Parathyroid adenoma (tissue), 2 donors: Measurements from ENCODE around the gene SLC25A48.

Experiments
- H2AFZ ChIP-seq: fragments of 300-600 bp; sonication (generic); one replicate; pipeline ENCODE4 v1.7.0; 2017; ENCODE audit warnings: antibody characterized with exemption, mild to moderate bottlenecking
- H3K27ac ChIP-seq: fragments of 300-600 bp; sonication (generic); one replicate; pipeline ENCODE4 v1.7.0; 2017
- H3K27me3 ChIP-seq: fragments of 300-600 bp; sonication (generic); one replicate; pipeline ENCODE4 v1.7.0; 2017; ENCODE audit warnings: low read length; ENCODE audit not compliant: control insufficient read depth, insufficient read depth
- H3K36me3 ChIP-seq: fragments of 300-600 bp; sonication (generic); one replicate; pipeline ENCODE4 v1.7.0; 2017; ENCODE audit warnings: low read length; ENCODE audit not compliant: control insufficient read depth, insufficient read depth
- H3K4me1 ChIP-seq: fragments of 300-600 bp; sonication (generic); one replicate; pipeline ENCODE4 v1.7.0; 2017; ENCODE audit warnings: control low read depth
- H3K4me2 ChIP-seq: fragments of 300-600 bp; sonication (generic); one replicate; pipeline ENCODE4 v1.7.0; 2017; ENCODE audit warnings: low read length
- H3K4me3 ChIP-seq: fragments of 300-600 bp; sonication (generic); one replicate; pipeline ENCODE4 v1.7.0; 2017; ENCODE audit warnings: low read depth, low read length
- H3K79me2 ChIP-seq: fragments of 300-600 bp; sonication (generic); one replicate; pipeline ENCODE4 v1.7.0; 2017; ENCODE audit warnings: control low read depth
- H3K9ac ChIP-seq: fragments of 300-600 bp; sonication (generic); one replicate; pipeline ENCODE4 v1.7.0; 2017; ENCODE audit warnings: mild to moderate bottlenecking
- H3K9me3 ChIP-seq: fragments of 300-600 bp; sonication (generic); one replicate; pipeline ENCODE4 v1.7.0; 2017; ENCODE audit warnings: low read length; ENCODE audit not compliant: control insufficient read depth
- TF ChIP-seq, protein P1 (sequence below): fragments of 300-600 bp; sonication (generic); IDR thresholded peaks from one replicate; pipeline ENCODE4 v1.7.0; 2017; ENCODE audit warnings: antibody characterized with exemption, mild to moderate bottlenecking
- donor health status: primary hyperparathyroidism.

SLC25A48 gene

GRCh38 chr5:135861641-135862040 lies 27.2 kb downstream of the SLC25A48 start:
- Histone ChIP-seq H3K4me1 (no peaks in the 10 kb centered on the region), H3K27ac (no peak overlapping the region), H3K9me3 (no peaks in the 10 kb centered on the region), H3K4me2 (no peak overlapping the region), H3K4me3 (no peak overlapping the region), H3K79me2 (no peaks in the 10 kb centered on the region), H3K9ac (no peak overlapping the region), H3K36me3 (no peaks in the 10 kb centered on the region), H2AFZ (no peak overlapping the region), H3K27me3 (no peaks in the 10 kb centered on the region)
- TF ChIP-seq, protein P1, sequence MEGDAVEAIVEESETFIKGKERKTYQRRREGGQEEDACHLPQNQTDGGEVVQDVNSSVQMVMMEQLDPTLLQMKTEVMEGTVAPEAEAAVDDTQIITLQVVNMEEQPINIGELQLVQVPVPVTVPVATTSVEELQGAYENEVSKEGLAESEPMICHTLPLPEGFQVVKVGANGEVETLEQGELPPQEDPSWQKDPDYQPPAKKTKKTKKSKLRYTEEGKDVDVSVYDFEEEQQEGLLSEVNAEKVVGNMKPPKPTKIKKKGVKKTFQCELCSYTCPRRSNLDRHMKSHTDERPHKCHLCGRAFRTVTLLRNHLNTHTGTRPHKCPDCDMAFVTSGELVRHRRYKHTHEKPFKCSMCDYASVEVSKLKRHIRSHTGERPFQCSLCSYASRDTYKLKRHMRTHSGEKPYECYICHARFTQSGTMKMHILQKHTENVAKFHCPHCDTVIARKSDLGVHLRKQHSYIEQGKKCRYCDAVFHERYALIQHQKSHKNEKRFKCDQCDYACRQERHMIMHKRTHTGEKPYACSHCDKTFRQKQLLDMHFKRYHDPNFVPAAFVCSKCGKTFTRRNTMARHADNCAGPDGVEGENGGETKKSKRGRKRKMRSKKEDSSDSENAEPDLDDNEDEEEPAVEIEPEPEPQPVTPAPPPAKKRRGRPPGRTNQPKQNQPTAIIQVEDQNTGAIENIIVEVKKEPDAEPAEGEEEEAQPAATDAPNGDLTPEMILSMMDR, result no peak

DNA sequence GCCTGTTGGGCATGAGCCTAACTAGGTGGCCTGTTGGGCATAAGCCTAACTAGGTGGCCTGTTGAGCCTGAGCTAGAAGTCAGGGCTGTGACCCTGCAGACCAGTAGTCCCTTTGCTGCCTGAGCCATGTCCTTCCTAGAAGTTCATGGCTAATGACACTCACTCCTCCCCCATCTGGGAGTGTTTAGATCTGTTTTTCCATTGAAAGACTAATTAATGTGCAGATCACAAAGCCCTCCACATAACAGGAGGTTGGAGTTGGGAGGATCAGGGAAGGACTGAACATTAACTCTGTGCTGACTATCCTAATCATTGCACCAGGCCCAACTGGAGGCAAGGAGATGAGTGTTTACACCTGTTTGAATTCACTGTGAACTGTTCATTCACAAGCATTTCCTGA lies 27.6 kb downstream of the SLC25A48 start:
- Histone ChIP-seq H3K4me2 (no peak overlapping the region), H3K79me2 (no peaks in the 10 kb centered on the region), H3K27me3 (no peaks in the 10 kb centered on the region), H3K4me3 (no peak overlapping the region), H3K9ac (no peak overlapping the region), H3K36me3 (no peaks in the 10 kb centered on the region), H3K27ac (no peak overlapping the region), H3K4me1 (no peaks in the 10 kb centered on the region), H3K9me3 (no peaks in the 10 kb centered on the region), H2AFZ (no peak overlapping the region)
- TF ChIP-seq, protein P1, result no peak

DNA sequence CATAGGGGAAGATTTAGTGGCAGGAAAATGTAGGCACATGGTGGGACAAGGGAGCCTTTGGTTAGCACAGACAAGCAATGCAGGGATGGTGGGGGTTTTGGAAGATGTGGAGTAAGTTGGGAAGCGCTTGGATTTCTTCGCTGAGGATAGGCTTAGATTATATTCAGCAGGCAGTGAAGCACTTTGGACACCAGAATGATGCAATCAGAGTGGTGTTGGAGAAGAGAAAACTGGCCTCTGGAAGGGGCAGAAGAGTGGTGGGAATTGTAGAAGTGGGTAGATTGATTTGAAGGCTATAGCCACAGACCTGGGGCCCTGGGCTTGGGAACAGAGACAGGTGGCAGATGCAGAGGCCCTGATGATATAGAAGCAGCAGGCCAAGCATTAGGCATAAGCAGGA lies 28.3 kb downstream of the SLC25A48 start:
- Histone ChIP-seq H2AFZ (no peak overlapping the region), H3K4me1 (no peaks in the 10 kb centered on the region), H3K4me3 (no peak overlapping the region), H3K9me3 (no peaks in the 10 kb centered on the region), H3K4me2 (no peak overlapping the region), H3K27me3 (no peaks in the 10 kb centered on the region), H3K9ac (no peak overlapping the region), H3K79me2 (no peaks in the 10 kb centered on the region), H3K36me3 (no peaks in the 10 kb centered on the region), H3K27ac (no peak overlapping the region)
- TF ChIP-seq, protein P1, result no peak

DNA sequence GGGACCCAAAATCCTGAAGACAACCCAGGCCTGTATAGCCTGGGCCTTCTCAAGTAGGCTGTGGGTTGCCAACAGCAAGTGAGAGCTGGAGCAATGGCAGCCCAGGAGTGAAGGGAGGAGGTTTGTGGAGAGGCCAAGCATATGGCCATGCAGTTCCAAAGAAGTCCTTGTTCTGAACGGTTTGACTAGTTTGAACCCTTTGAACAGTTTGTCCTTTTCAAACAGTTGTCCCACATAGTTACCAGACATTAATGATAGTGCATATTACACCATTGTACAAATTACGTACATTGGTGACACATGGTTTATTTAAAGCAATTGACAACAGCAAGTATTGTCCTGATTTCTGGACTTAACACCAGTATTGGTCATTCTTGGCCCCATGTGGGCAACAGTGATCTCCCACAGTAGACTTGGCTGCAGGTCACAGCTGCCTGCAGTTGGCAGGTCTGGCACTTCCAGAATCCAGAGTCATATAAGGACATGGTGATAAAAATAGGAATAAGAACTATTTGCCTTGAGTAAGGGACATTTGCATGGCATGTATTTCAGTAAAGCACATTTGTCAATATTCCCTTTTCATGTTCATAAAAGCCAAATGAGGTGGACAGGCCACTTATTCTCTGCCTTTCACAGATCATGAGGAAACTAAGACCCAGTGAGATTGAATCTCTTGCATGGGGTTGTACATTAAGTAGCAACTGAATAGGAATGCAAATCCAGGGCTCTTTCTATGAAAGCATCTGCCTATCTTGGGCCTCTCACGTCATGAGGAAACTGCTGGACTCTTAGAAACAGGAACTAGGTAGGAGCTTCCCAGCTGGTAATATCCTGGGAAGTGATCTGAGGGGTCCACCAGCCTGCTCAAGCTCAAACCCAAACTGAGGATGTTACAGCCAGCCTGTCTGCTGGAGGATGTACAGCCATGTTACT lies 30.3 kb downstream of the SLC25A48 start:
- Histone ChIP-seq H3K9ac (no peak overlapping the region), H2AFZ (no peak overlapping the region), H3K4me3 (no peak overlapping the region), H3K36me3 (no peaks in the 10 kb centered on the region), H3K4me2 (no peak overlapping the region), H3K79me2 (no peaks in the 10 kb centered on the region), H3K27me3 (no peaks in the 10 kb centered on the region), H3K9me3 (no peaks in the 10 kb centered on the region), H3K4me1 (no peaks in the 10 kb centered on the region), H3K27ac (no peak overlapping the region)
- TF ChIP-seq, protein P1, result no peak

DNA sequence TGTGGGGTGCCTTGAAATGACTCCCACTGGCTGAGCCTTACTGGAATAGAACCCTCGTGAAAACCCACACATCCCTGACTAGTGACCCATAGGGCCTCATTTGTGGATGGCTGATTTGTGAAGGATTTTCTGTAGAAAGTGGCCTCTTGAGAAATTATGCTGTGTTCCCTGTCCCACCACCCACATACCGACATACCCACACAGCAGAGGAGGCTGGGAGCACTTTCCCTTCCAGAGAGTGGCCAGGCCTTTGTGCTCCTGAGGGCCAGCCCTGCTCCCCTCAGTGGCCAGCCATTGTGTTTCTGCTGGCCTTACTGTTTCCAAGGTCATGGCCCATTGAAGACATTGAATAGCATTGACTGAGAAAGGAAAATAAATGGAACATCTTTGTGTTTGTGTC lies 31.6 kb downstream of the SLC25A48 start:
- TF ChIP-seq, protein P1, result no peak
- H3K9ac ChIP-seq, result no peak overlapping the region
- no peak overlapping the region for H3K4me3 ChIP-seq
- no peak overlapping the region for H2AFZ ChIP-seq
- H3K4me2 ChIP-seq, result no peak overlapping the region
- no peaks in the 10 kb centered on the region for H3K9me3 ChIP-seq
- no peak overlapping the region for H3K27ac ChIP-seq
- no peaks in the 10 kb centered on the region for H3K79me2 ChIP-seq
- H3K36me3 ChIP-seq, result no peaks in the 10 kb centered on the region
- no peaks in the 10 kb centered on the region for H3K27me3 ChIP-seq
- H3K4me1 ChIP-seq, result no peaks in the 10 kb centered on the region
